Epithelial cell of esophagus (primary cell): ENCODE measurements around the gene C19orf85.

Experiments
- DNase-seq: peaks from one replicate; pipeline ENCODE4 v3.0.0; 2010; ENCODE audit warnings: low read depth
- H3K4me3 ChIP-seq: 2 replicates; pipeline ENCODE4 v1.5.1; 2011; ENCODE audit warnings: mild to moderate bottlenecking, low read length, control low read depth
- TF ChIP-seq, protein P1 (sequence below): IDR thresholded peaks from 2 replicates; pipeline ENCODE4 v1.5.1; 2011; ENCODE audit warnings: low read depth, mild to moderate bottlenecking, low read length, control low read depth, inconsistent platforms; ENCODE audit not compliant: insufficient read depth; ENCODE audit errors: missing control alignments

Gene C19orf85

DNA sequence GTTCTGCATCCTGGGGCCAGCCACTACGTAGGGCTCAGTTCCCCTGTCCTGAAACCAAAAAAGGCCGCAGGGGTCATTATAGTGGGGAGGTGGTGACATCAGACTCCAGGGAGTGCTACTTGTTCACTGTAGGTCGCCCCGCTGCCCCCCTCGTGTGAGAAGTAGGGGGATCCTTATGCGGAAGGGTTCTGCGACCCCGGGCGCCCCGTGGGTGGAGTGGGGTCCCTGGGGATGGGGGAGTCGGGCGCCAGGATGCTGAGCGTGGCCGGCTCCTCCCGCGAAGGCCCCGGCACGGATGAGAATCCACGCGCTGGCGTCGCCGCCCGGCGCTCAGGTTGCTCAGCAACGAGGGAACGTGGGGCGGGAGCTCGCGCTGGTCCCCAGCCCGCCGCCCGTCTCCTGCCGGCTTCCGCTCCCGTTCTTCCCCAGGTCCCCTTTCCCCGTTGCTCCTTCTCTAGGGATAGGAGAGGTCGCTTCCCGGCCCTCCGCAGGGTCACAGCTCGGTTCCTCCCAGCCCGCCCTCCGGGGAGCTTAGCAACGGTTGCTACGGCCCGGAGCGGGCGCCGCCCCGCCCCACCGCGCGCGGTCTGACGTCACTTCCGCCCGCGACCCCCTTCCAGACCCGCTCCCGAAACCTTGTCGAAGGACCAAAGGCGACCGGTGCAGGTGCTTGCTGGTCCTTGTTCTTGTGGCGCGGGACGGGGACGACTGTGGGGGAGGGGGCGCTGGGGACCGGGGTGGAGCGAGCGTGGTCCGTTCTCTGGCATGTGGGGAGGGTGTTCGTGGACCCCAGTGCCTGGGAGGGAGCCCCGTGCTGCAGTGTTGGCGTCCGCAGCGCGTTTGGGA is 20.3 kb upstream of the C19orf85 start, which contains the start of gene NAT14:
TSS of gene NAT14 (plus strand) at position 596 of the 846 bp plus-strand sequence. CDS start 521 bp downstream, outside the sequence.
- DNase-seq = peak; percentile 37
- TF ChIP-seq, protein P1, sequence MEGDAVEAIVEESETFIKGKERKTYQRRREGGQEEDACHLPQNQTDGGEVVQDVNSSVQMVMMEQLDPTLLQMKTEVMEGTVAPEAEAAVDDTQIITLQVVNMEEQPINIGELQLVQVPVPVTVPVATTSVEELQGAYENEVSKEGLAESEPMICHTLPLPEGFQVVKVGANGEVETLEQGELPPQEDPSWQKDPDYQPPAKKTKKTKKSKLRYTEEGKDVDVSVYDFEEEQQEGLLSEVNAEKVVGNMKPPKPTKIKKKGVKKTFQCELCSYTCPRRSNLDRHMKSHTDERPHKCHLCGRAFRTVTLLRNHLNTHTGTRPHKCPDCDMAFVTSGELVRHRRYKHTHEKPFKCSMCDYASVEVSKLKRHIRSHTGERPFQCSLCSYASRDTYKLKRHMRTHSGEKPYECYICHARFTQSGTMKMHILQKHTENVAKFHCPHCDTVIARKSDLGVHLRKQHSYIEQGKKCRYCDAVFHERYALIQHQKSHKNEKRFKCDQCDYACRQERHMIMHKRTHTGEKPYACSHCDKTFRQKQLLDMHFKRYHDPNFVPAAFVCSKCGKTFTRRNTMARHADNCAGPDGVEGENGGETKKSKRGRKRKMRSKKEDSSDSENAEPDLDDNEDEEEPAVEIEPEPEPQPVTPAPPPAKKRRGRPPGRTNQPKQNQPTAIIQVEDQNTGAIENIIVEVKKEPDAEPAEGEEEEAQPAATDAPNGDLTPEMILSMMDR = no peak
- H3K4me3 ChIP-seq = peak within 1 kb of the TSS; percentile 69

DNA sequence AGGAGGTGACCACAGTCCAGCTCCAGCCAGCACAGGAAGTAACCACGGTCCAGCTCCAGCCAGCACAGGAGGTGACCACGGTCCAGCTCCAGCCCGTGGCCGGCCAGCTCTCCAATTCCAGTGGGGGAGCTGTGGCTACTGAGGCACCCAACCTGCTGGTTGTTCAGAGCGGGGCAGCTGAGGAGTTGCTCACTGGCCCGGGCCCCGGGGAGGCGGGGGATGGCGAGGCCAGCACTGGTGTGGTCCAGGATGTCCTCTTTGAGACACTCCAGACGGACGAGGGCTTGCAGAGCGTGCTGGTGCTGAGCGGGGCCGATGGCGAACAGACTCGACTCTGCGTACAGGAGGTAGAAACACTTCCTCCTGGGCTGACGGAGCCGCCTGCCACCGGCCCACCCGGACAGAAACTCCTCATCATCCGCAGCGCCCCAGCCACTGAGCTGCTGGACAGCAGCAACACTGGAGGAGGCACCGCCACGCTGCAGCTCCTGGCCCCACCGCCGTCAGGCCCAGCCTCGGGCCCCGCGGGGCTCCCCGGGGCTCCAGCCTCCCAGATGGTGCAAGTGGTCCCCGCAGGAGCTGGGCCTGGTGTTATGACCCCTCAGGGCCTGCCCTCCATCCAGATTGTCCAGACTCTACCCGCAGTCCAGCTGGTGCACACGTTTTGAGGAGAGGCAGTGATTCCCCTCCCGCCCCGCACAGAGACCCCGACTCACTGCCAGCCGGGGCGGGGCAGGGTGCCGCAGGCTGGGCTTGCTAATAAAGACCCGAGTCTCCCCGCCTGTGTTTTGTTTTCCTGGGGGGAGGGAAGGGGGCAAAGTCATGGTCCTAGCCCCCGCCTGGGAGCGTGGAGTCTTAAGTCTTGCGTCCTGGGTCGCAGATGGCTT is 19.4 kb upstream of the C19orf85 start:
- peak overlapping the region; percentile 69 for H3K4me3 ChIP-seq
- TF ChIP-seq, protein P1 = no peak
- DNase-seq = no peak

DNA sequence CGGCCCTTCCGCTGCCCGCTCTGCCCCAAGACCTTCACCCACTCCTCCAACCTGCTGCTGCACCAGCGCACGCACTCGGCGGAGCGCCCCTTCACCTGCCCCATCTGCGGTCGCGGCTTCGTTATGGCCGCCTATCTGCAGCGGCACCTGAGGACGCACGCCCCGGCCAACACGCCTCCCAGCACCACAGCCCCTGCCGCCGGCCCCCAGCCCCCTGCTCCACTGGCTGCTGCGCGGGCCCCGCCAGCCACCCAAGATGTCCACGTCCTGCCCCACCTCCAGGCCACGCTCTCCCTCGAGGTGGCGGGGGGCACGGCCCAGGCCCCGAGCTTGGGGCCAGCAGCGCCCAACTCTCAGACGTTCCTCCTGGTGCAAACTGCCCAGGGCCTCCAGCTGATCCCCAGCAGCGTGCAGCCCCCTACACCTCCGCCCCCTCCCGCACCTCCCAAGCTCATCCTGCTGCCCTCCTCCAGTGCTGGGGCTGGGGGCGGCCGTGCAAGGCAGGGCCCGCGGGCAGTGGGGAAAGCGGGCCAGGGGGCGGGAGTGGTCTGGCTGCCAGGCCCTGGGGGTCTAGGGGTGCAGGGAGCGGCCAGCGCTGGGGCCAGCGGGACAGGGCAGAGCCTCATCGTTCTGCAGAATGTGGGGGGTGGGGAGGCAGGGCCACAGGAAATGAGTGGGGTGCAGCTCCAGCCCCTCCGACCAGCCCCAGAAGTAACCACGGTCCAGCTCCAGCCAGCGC is 18.6 kb upstream of the C19orf85 start:
- DNase-seq = no peak
- TF ChIP-seq, protein P1 = no peak
- H3K4me3 ChIP-seq = no peak overlapping the region

DNA sequence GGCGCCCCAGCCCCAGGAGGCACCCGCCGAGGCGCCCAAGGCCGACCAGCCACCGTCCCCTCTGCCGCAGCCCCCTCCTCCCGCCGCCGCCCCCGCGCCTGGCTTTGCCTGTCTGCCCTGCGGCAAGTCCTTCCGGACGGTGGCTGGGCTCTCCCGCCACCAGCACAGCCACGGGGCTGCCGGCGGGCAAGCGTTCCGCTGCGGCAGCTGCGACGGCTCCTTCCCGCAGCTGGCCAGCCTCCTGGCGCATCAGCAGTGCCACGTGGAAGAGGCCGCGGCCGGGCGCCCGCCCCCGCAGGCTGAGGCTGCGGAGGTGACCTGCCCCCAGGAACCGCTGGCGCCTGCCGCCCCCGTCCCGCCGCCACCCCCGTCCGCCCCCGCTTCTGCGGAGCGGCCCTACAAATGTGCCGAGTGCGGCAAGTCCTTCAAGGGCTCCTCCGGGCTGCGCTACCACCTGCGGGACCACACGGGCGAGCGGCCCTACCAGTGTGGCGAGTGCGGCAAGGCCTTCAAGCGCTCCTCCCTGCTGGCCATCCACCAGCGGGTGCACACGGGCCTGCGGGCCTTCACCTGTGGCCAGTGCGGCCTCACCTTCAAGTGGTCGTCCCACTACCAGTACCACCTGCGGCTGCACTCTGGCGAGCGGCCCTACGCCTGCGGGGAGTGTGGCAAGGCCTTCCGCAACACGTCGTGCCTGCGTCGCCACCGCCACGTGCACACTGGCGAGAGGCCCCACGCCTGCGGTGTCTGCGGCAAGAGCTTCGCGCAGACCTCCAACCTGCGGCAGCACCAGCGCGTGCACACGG is 17.8 kb upstream of the C19orf85 start:
- H3K4me3 ChIP-seq = no peak overlapping the region
- no peak for DNase-seq
- TF ChIP-seq, protein P1 = no peak

DNA sequence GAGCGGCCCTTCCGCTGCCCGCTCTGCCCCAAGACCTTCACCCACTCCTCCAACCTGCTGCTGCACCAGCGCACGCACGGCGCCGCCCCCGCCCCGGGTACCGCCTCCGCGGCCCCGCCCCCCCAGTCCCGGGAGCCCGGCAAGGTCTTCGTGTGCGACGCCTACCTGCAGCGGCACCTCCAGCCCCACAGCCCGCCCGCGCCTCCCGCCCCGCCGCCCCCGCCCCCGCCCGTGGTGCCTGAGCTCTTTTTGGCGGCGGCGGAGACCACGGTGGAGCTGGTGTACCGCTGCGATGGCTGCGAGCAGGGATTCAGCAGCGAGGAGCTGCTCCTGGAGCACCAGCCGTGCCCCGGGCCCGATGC is 17.2 kb upstream of the C19orf85 start:
- no peak for DNase-seq
- no peak overlapping the region for H3K4me3 ChIP-seq
- TF ChIP-seq, protein P1 = no peak
